Neural progenitor cell (in vitro differentiated cells): ENCODE results near the gene MRPL2. TPM values are rescaled to one million over a fixed set of nuclear protein-coding genes. Genes with fewer than 3 reads are reported as not detected.

ENCODE experiments used
- DNase-seq: peaks from one replicate; pipeline ENCODE4 v3.0.0-alpha.2; 2016; ENCODE audit warnings: low spot score
- H2AFZ ChIP-seq: fragments of 200-600 bp; sonication (generic); replicated peaks from 2 replicates; pipeline ENCODE4 v1.6.1; 2016; ENCODE audit warnings: antibody characterized with exemption
- H3F3A ChIP-seq: fragments of 200-600 bp; sonication (generic); 2 replicates; pipeline ENCODE4 v1.6.1; 2016; ENCODE audit warnings: antibody characterized with exemption, low read depth
- H3K27ac ChIP-seq: fragments of 200-600 bp; sonication (generic); 2 replicates; pipeline ENCODE4 v1.5.1; 2016; ENCODE audit warnings: mild to moderate bottlenecking
- H3K27me3 ChIP-seq: fragments of 200-600 bp; sonication (generic); 2 replicates; pipeline ENCODE4 v1.6.1; 2016; ENCODE audit warnings: mild to moderate bottlenecking, moderate library complexity
- H3K36me3 ChIP-seq: fragments of 200-600 bp; sonication (generic); 2 replicates; pipeline ENCODE4 v1.5.1; 2016
- H3K4me1 ChIP-seq: fragments of 200-600 bp; sonication (generic); 2 replicates; pipeline ENCODE4 v1.6.1; 2016; ENCODE audit warnings: mixed run types
- H3K4me2 ChIP-seq: fragments of 200-600 bp; sonication (generic); 2 replicates; pipeline ENCODE4 v1.6.1; 2016
- H3K4me3 ChIP-seq: fragments of 200-600 bp; sonication (generic); 2 replicates; pipeline ENCODE4 v1.5.1; 2016
- H3K79me2 ChIP-seq: fragments of 200-600 bp; sonication (generic); 2 replicates; pipeline ENCODE4 v1.6.1; 2016; ENCODE audit warnings: low read depth
- H3K9ac ChIP-seq: fragments of 200-600 bp; sonication (generic); 2 replicates; pipeline ENCODE4 v1.6.1; 2016
- H3K9me3 ChIP-seq: fragments of 200-600 bp; sonication (generic); 2 replicates; pipeline ENCODE4 v1.5.1; 2016; ENCODE audit warnings: low read depth
- H4K20me1 ChIP-seq: fragments of 200-600 bp; sonication (generic); 2 replicates; pipeline ENCODE4 v1.6.1; 2016; ENCODE audit warnings: low read depth
- H3K27ac Mint-ChIP-seq: 3 replicates; pipeline ENCODE4 v1.8.0; 2021; ENCODE audit warnings: mixed read lengths
- H3K27me3 Mint-ChIP-seq: 2 replicates; pipeline ENCODE4 v1.8.0; 2022; ENCODE audit warnings: low read depth, mild to moderate bottlenecking, inconsistent platforms, moderate library complexity, mixed read lengths; ENCODE audit not compliant: insufficient read depth
- H3K36me3 Mint-ChIP-seq: 3 replicates; pipeline ENCODE4 v1.8.0; 2021; ENCODE audit warnings: mixed read lengths
- H3K4me1 Mint-ChIP-seq: 3 replicates; pipeline ENCODE4 v1.8.0; 2021; ENCODE audit warnings: mixed read lengths
- H3K4me3 Mint-ChIP-seq: 3 replicates; pipeline ENCODE4 v1.8.0; 2021; ENCODE audit warnings: mild to moderate bottlenecking, moderate library complexity, mixed read lengths
- H3K9me3 Mint-ChIP-seq: 3 replicates; pipeline ENCODE4 v1.8.0; 2020; ENCODE audit warnings: mixed read lengths
- CTCF ChIP-seq: fragments of 200-600 bp; sonication (generic); IDR thresholded peaks from 2 replicates; pipeline ENCODE4 v1.5.1; 2017; ENCODE audit warnings: antibody characterized with exemption, mild to moderate bottlenecking
- EZH2 ChIP-seq: fragments of 200-600 bp; sonication (generic); IDR thresholded peaks from 2 replicates; pipeline ENCODE4 v1.6.1; 2017; ENCODE audit warnings: antibody characterized with exemption, mild to moderate bottlenecking, moderate library complexity
- EZH2phosphoT487 ChIP-seq: fragments of 200-600 bp; sonication (generic); IDR thresholded peaks from 2 replicates; pipeline ENCODE4 v1.6.1; 2017; ENCODE audit warnings: antibody characterized with exemption
- total RNA-seq: library from RNA; depleted of rRNA; stranded (reverse); fragments of >200 nt; gene quantifications from 2 replicates; pipeline ENCODE4 v1.2.3, GENCODE V29; 2015; ENCODE audit warnings: low replicate concordance

MRPL2 gene
- total RNA-seq, 1 donor from 2014 or later = 20.7 TPM

DNA sequence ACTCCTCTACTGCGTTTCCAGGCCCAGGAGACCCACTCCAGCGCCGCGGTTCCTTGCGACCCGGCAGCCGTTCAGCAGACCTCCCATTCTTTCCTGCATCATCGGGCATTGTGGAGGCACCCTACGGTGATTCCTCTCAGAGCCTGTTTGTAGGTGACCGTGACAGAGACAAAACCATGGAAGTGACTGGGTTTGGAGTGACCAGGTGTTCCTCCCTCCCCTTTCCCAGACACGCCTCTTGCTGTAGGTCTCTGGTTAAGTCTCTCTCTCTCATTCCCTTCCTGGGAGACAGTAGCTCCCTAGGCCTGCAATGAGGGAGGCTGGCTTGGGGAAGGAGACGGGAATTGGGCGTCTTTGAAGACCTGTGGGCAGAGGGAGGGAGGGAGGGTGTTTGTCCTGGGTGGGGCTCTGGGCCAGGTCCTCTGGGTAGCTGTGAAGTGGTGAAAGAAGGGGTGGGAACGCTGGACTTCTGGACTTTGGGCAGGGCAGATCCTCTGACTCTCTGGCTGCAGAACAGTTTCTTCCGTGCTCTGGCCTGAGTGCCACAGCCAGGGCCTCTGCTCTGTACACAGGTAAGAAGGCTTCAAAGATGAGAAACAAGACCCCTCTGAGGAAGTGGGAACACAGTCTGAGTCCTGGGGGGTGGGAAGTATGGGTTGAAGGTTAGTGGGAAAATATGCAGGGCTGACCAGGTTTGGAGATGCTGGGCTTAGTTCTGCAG lies 960 bp upstream of the MRPL2 start:
- peaks cover 10% of the 10 kb centered on the region for H3F3A ChIP-seq
- H3K4me1 Mint-ChIP-seq = peaks cover 29% of the 10 kb centered on the region
- H3K9me3 Mint-ChIP-seq = no peaks in the 10 kb centered on the region
- no peaks in the 10 kb centered on the region for H3K36me3 ChIP-seq
- H3K79me2 ChIP-seq = peaks cover 27% of the 10 kb centered on the region
- no peak for TF ChIP-seq EZH2phosphoT487
- H3K36me3 Mint-ChIP-seq = peaks cover 14% of the 10 kb centered on the region
- peak overlapping the region; percentile 95 for H2AFZ ChIP-seq
- H4K20me1 ChIP-seq = no peaks in the 10 kb centered on the region
- H3K27me3 ChIP-seq = no peaks in the 10 kb centered on the region
- H3K4me3 ChIP-seq = peak overlapping the region; percentile 98
- peaks cover 2% of the 10 kb centered on the region for H3K27me3 Mint-ChIP-seq
- peaks cover 15% of the 10 kb centered on the region for H3K4me1 ChIP-seq
- H3K9ac ChIP-seq = peak overlapping the region; percentile 67
- peak overlapping the region; percentile 100 for H3K27ac Mint-ChIP-seq
- DNase-seq = no peak
- peak overlapping the region; percentile 97 for H3K4me3 Mint-ChIP-seq
- H3K27ac ChIP-seq = no peak overlapping the region
- H3K4me2 ChIP-seq = peak overlapping the region; percentile 96
- no peaks in the 10 kb centered on the region for H3K9me3 ChIP-seq

DNA sequence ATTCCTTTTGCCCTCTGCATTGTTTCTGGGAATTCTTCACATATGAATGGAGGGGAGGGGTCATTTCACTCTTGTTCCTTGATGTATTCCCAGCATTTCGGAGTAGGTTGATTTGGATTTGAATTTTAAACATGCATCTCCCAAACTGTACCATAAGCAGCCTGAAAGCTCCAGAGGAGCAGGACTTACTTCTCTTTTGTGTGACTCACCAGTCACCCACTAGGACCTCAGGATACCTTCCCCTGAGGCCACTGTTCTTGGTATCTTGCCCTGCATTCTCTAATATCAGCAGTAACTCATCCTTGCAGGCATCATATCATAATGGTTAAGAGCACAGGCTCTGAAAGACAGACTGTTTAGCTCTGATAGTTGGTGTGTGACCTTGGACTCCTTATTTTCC lies 703 bp downstream of the MRPL2 start:
- Mint-ChIP-seq H3K27ac (no peak overlapping the region), H3K27me3 (peaks cover 2% of the 10 kb centered on the region), H3K4me1 (peaks cover 35% of the 10 kb centered on the region), H3K4me3 (peak overlapping the region; percentile 97), H3K36me3 (peaks cover 9% of the 10 kb centered on the region), H3K9me3 (no peaks in the 10 kb centered on the region)
- Histone ChIP-seq H3K27ac (no peak overlapping the region), H3K9ac (peak overlapping the region; percentile 88), H4K20me1 (no peaks in the 10 kb centered on the region), H3K36me3 (no peaks in the 10 kb centered on the region), H3K79me2 (peaks cover 27% of the 10 kb centered on the region), H3K9me3 (no peaks in the 10 kb centered on the region), H3K27me3 (no peaks in the 10 kb centered on the region), H3K4me2 (peak overlapping the region; percentile 100), H3K4me1 (peaks cover 15% of the 10 kb centered on the region), H3F3A (peaks cover 21% of the 10 kb centered on the region), H2AFZ (no peak overlapping the region), H3K4me3 (peak overlapping the region; percentile 98)
- TF ChIP-seq CTCF = no peak
- no peak for DNase-seq

DNA sequence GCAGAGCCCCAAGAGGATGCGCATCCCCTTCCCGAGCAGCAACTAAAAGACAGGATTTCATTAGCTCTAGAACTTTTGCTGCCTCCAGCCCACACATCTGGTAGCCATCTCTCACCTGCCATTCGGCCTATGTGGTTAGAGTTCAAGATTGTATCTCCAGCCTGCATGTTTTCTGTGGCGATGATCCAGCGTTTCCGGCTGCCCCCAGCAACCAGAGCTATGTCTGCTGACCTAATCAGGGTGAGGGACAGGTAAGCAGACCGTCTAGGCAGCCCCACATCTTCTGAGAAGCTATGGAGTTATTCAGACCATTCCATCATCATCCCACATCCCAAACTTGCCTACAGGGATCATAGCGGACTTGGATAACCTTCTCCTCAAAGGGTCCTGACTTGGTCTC lies 3.3 kb downstream of the MRPL2 start:
- Mint-ChIP-seq H3K4me1 (peaks cover 49% of the 10 kb centered on the region), H3K9me3 (no peaks in the 10 kb centered on the region), H3K4me3 (peak overlapping the region; percentile 60), H3K27ac (no peak overlapping the region), H3K27me3 (peaks cover 6% of the 10 kb centered on the region), H3K36me3 (peaks cover 13% of the 10 kb centered on the region)
- Histone ChIP-seq H4K20me1 (no peaks in the 10 kb centered on the region), H3K36me3 (no peaks in the 10 kb centered on the region), H3K27me3 (no peaks in the 10 kb centered on the region), H3K27ac (no peak overlapping the region), H3F3A (peaks cover 21% of the 10 kb centered on the region), H3K79me2 (peaks cover 44% of the 10 kb centered on the region), H3K4me1 (peaks cover 15% of the 10 kb centered on the region), H2AFZ (no peak overlapping the region), H3K9ac (no peak overlapping the region), H3K4me3 (no peak overlapping the region), H3K4me2 (no peak overlapping the region), H3K9me3 (no peaks in the 10 kb centered on the region)
- TF ChIP-seq EZH2phosphoT487 = no peak
- no peak for TF ChIP-seq EZH2
- TF ChIP-seq CTCF = no peak
- no peak for DNase-seq

GRCh38 chr6:43054206-43054943 lies 4.9 kb downstream of the MRPL2 start:
- DNase-seq = no peak
- Mint-ChIP-seq H3K27me3 (peaks cover 9% of the 10 kb centered on the region), H3K9me3 (no peaks in the 10 kb centered on the region), H3K4me1 (peaks cover 38% of the 10 kb centered on the region), H3K27ac (peak overlapping the region; percentile 88), H3K36me3 (peaks cover 19% of the 10 kb centered on the region), H3K4me3 (peak overlapping the region; percentile 92)
- Histone ChIP-seq H3K9me3 (no peaks in the 10 kb centered on the region), H4K20me1 (no peaks in the 10 kb centered on the region), H3K27me3 (no peaks in the 10 kb centered on the region), H3K4me2 (peak overlapping the region; percentile 88), H3K4me1 (peaks cover 8% of the 10 kb centered on the region), H3K9ac (no peak overlapping the region), H3K36me3 (no peaks in the 10 kb centered on the region), H3K4me3 (peak overlapping the region; percentile 75), H3F3A (peaks cover 17% of the 10 kb centered on the region), H2AFZ (no peak overlapping the region), H3K27ac (no peak overlapping the region), H3K79me2 (peaks cover 38% of the 10 kb centered on the region)
- TF ChIP-seq EZH2phosphoT487 = no peak
- no peak for TF ChIP-seq EZH2
- TF ChIP-seq CTCF = no peak
